Measurements from ENCODE around the gene DDX25.

DDX25 gene

GRCh38 chr11:125950696-125951651 is 46.7 kb downstream of the DDX25 start:
- no peak for DNase-seq (ENCODE audit: low read depth in 2 of 2)

- DNase-seq (ENCODE audit: low read depth in 2 of 2): no peak
These were observed 47.4 kb downstream of the DDX25 start for GRCh38 chr11:125951731-125952130.

- no peak for DNase-seq (ENCODE audit: low read depth in 2 of 2)
These were observed 48.3 kb downstream of the DDX25 start for GRCh38 chr11:125952559-125952958.

- no peak for DNase-seq (ENCODE audit: low read depth in 2 of 2)
These were observed 48.7 kb downstream of the DDX25 start for GRCh38 chr11:125952973-125953372.

- no peak for DNase-seq (ENCODE audit: low read depth in 2 of 2)
These were observed 49.2 kb downstream of the DDX25 start for GRCh38 chr11:125953401-125953935.

- DNase-seq (ENCODE audit: low read depth in 2 of 2): no peak
These were observed 50.0 kb downstream of the DDX25 start for GRCh38 chr11:125954123-125954944.

- DNase-seq (ENCODE audit: low read depth in 2 of 2): no peak
These were observed 50.8 kb downstream of the DDX25 start for GRCh38 chr11:125954945-125955640.

- DNase-seq (ENCODE audit: low read depth in 2 of 2): no peak
These were observed 51.5 kb downstream of the DDX25 start for GRCh38 chr11:125955856-125956255.

GRCh38 chr11:125956391-125957134 is 52.3 kb downstream of the DDX25 start:
- no peak for DNase-seq (ENCODE audit: low read depth in 2 of 2)

- DNase-seq (ENCODE audit: low read depth in 2 of 2): no peak
These were observed 53.5 kb downstream of the DDX25 start for GRCh38 chr11:125957618-125958332.

GRCh38 chr11:125958872-125959400 is 54.6 kb downstream of the DDX25 start:
- no peak for DNase-seq (ENCODE audit: low read depth in 2 of 2)

- DNase-seq (ENCODE audit: low read depth in 2 of 2): no peak
These were observed 55.2 kb downstream of the DDX25 start for GRCh38 chr11:125959511-125959910.

GRCh38 chr11:125959931-125960330 is 55.6 kb downstream of the DDX25 start:
- DNase-seq (ENCODE audit: low read depth in 2 of 2): no peak

GRCh38 chr11:125960771-125961170 is 56.5 kb downstream of the DDX25 start:
- DNase-seq (ENCODE audit: low read depth in 2 of 2): no peak

GRCh38 chr11:125967515-125967914 is 63.2 kb downstream of the DDX25 start:
- DNase-seq (ENCODE audit: low read depth in 2 of 2): no peak

GRCh38 chr11:125968354-125968753 is 64.0 kb downstream of the DDX25 start:
- no peak for DNase-seq (ENCODE audit: low read depth in 2 of 2)

GRCh38 chr11:125971618-125972017 is 67.3 kb downstream of the DDX25 start:
- DNase-seq (ENCODE audit: low read depth in 2 of 2): no peak

- no peak for DNase-seq (ENCODE audit: low read depth in 2 of 2)
These were observed 70.0 kb downstream of the DDX25 start for GRCh38 chr11:125974284-125974683.

GRCh38 chr11:125975634-125976033 is 71.3 kb downstream of the DDX25 start:
- no peak for DNase-seq (ENCODE audit: low read depth in 2 of 2)

- DNase-seq (ENCODE audit: low read depth in 2 of 2): no peak
These were observed 71.8 kb downstream of the DDX25 start for GRCh38 chr11:125976156-125976555.

Data from stimulated activated CD8-positive, alpha-beta memory T cell treated with anti-CD3 and anti-CD28 coated beads, Interleukin-15, amount 100 ng/mL, for 48 hours (primary cell).